GM21515 (cell line): ENCODE data around the gene RGMA.
"Not testable (repeated sequence)": the region's sequence is repeated elsewhere in the genome, so short reads cannot be mapped to it uniquely, and the experiment has no call there.

Source experiments
- ATAC-seq: cut with Tn5 transposase; IDR thresholded peaks from one replicate; pipeline ENCODE4 v1.9.1; 2021; ENCODE audit not compliant: unreplicated experiment

Gene RGMA

GRCh38 chr15:93068581-93069199, 20.3 kb downstream of the RGMA start:
- ATAC-seq: no peak

GRCh38 chr15:93067649-93068085, 21.3 kb downstream of the RGMA start:
- no peak for ATAC-seq

- no peak for ATAC-seq
Measured at GRCh38 chr15:93066834-93067648, 22.0 kb downstream of the RGMA start.

GRCh38 chr15:93066224-93066681, 22.8 kb downstream of the RGMA start:
- ATAC-seq: no peak

GRCh38 chr15:93065641-93066045, 23.4 kb downstream of the RGMA start:
- ATAC-seq: no peak

GRCh38 chr15:93063796-93064690, 25.0 kb downstream of the RGMA start:
- no peak for ATAC-seq

GRCh38 chr15:93063262-93063671, 25.7 kb downstream of the RGMA start:
- no peak for ATAC-seq

- ATAC-seq: not testable (repeated sequence)
Measured at GRCh38 chr15:93062628-93063261, 26.3 kb downstream of the RGMA start.

- no peak for ATAC-seq
Measured at GRCh38 chr15:93060336-93061248, 28.4 kb downstream of the RGMA start.

GRCh38 chr15:93059442-93059841, 29.6 kb downstream of the RGMA start:
- ATAC-seq: no peak

GRCh38 chr15:93058904-93059427, 30.0 kb downstream of the RGMA start:
- no peak for ATAC-seq

GRCh38 chr15:93058128-93058527, 30.9 kb downstream of the RGMA start:
- no peak for ATAC-seq

- no peak for ATAC-seq
Measured at GRCh38 chr15:93057618-93058017, 31.4 kb downstream of the RGMA start.

GRCh38 chr15:93056836-93057235, 32.2 kb downstream of the RGMA start:
- no peak for ATAC-seq

- no peak for ATAC-seq
Measured at GRCh38 chr15:93055211-93055610, 33.8 kb downstream of the RGMA start.

GRCh38 chr15:93052090-93052879, 36.7 kb downstream of the RGMA start:
- ATAC-seq: no peak

GRCh38 chr15:93051236-93052089, 37.5 kb downstream of the RGMA start:
- no peak for ATAC-seq

GRCh38 chr15:93050648-93051047, 38.4 kb downstream of the RGMA start:
- ATAC-seq: no peak
